OCI-LY7 (cell line): ENCODE data around the gene TFRC. TPM values are rescaled to one million over a fixed set of nuclear protein-coding genes. Genes with fewer than 3 reads are reported as not detected.

Experiments
- BruUV-seq: library from RNA; stranded (reverse); fragments of 400-500 nt; replicated peaks from 2 replicates; lab custom pipeline; 2021; lab: Mats Ljungman, UMichigan
- CTCF ChIA-PET: fragments of 300-600 bp; sonication (Branson Sonifier 250); formaldehyde crosslinking; loops from one replicate; lab custom pipeline; 2022; ENCODE audit warnings: antibody characterized with exemption; ENCODE audit not compliant: unreplicated experiment; lab: Charles Lee
- POLR2A ChIA-PET: fragments of 300-600 bp; sonication (Branson Sonifier 250); formaldehyde crosslinking; loops from one replicate; lab custom pipeline; 2022; ENCODE audit warnings: antibody characterized with exemption; lab: Charles Lee
- DNase-seq: peaks from one replicate; pipeline ENCODE4 v3.0.0-alpha.2; 2015; ENCODE audit warnings: low spot score
- H2AFZ ChIP-seq: fragments of 200-600 bp; sonication (generic), shearing (Covaris generic); 2 replicates; pipeline ENCODE4 v1.6.1; 2014; ENCODE audit warnings: mild to moderate bottlenecking, antibody characterized with exemption, low read length, moderate library complexity
- H3K27ac ChIP-seq: fragments of 200-600 bp; sonication (generic); 2 replicates; pipeline ENCODE4 v1.5.1; 2014; ENCODE audit warnings: mixed run types, low read depth, mild to moderate bottlenecking, moderate library complexity, low read length, inconsistent platforms; ENCODE audit not compliant: poor library complexity, severe bottlenecking
- H3K36me3 ChIP-seq: fragments of 200-600 bp; sonication (generic); 2 replicates; pipeline ENCODE4 v1.6.1; 2014; ENCODE audit warnings: mild to moderate bottlenecking, antibody characterized with exemption, low read length, moderate library complexity, mixed read lengths; ENCODE audit not compliant: insufficient read depth
- H3K4me1 ChIP-seq: fragments of 200-600 bp; sonication (generic); 2 replicates; pipeline ENCODE4 v1.5.1; 2014; ENCODE audit warnings: mild to moderate bottlenecking, low read length; ENCODE audit not compliant: insufficient read depth, poor library complexity, severe bottlenecking
- H3K4me2 ChIP-seq: fragments of 200-600 bp; sonication (generic); 2 replicates; pipeline ENCODE4 v1.6.1; 2014; ENCODE audit warnings: mild to moderate bottlenecking, low read length
- H3K4me3 ChIP-seq: fragments of 200-600 bp; sonication (generic); 2 replicates; pipeline ENCODE4 v1.5.1; 2014; ENCODE audit warnings: mild to moderate bottlenecking, low read depth, low read length; ENCODE audit not compliant: poor library complexity, severe bottlenecking
- H3K79me2 ChIP-seq: fragments of 200-600 bp; sonication (generic); 2 replicates; pipeline ENCODE4 v1.6.1; 2016; ENCODE audit warnings: low read depth, mild to moderate bottlenecking, low read length, moderate library complexity, mixed read lengths; ENCODE audit not compliant: insufficient read depth
- H3K9me2 ChIP-seq: fragments of 200-600 bp; sonication (generic); 2 replicates; pipeline ENCODE4 v1.6.1; 2016; ENCODE audit warnings: mild to moderate bottlenecking, low read length, mixed read lengths; ENCODE audit not compliant: insufficient read depth
- H3K9me3 ChIP-seq: fragments of 200-600 bp; sonication (generic); 2 replicates; pipeline ENCODE4 v1.6.1; 2014; ENCODE audit warnings: mild to moderate bottlenecking, mixed run types, low read length, mixed read lengths
- H4K20me1 ChIP-seq: fragments of 200-600 bp; sonication (generic); 2 replicates; pipeline ENCODE4 v1.6.1; 2014; ENCODE audit warnings: mild to moderate bottlenecking, antibody characterized with exemption, low read length, moderate library complexity, mixed read lengths; ENCODE audit not compliant: insufficient read depth
- CTCF ChIP-seq: fragments of 200-600 bp; sonication (generic); conservative IDR thresholded peaks from 2 replicates; pipeline ENCODE4 v1.5.1; 2014; ENCODE audit warnings: mild to moderate bottlenecking, antibody characterized with exemption, low read length, moderate library complexity, mixed read lengths
- EZH2phosphoT487 ChIP-seq: fragments of 200-600 bp; sonication (generic); IDR thresholded peaks from 2 replicates; pipeline ENCODE4 v1.6.1; 2018; ENCODE audit warnings: low read depth, borderline replicate concordance, mild to moderate bottlenecking, mixed run types, antibody characterized with exemption, low read length, moderate library complexity, mixed read lengths
- intact Hi-C: fragments of 100-400 bp; cut with micrococcal nuclease; formaldehyde crosslinking; loops from one replicate; pipeline ENCODE4 v1.10.0; 2022; ENCODE audit not compliant: unreplicated experiment
- total RNA-seq, 2 experiments: library from RNA; depleted of rRNA in 1 of 2; stranded (reverse); fragments of >200 nt in 1 of 2; shearing (Covaris generic) in 1 of 2; gene quantifications; 2 replicates each; pipeline ENCODE4 v1.2.3, GENCODE V29; 2014 to 2022

Gene TFRC
- total RNA-seq, 2 experiments from 2014 or later = 127 to 236 TPM

- ChIA-PET POLR2A (no interaction called here), CTCF (no interaction called here)
- Histone ChIP-seq H2AFZ (no peak overlapping the region), H3K4me2 (no peak overlapping the region), H4K20me1 (no peaks in the 10 kb centered on the region), H3K4me1 (no peaks in the 10 kb centered on the region), H3K36me3 (no peaks in the 10 kb centered on the region), H3K4me3 (no peak overlapping the region), H3K9me2 (no peaks in the 10 kb centered on the region), H3K9me3 (no peaks in the 10 kb centered on the region; the same call in 1 of the 2 replicates), H3K79me2 (no peaks in the 10 kb centered on the region), H3K27ac (no peak overlapping the region)
- DNase-seq = no peak
- intact Hi-C loops = no loop called here
- TF ChIP-seq CTCF (no peak), EZH2phosphoT487 (no peak)
- no TSS peak for BruUV-seq
Observed at GRCh38 chr3:196012941-196013476, 68.9 kb downstream of the TFRC start.

GRCh38 chr3:196012481-196012880 lies 69.4 kb downstream of the TFRC start:
- H4K20me1 ChIP-seq = no peaks in the 10 kb centered on the region
- no peak overlapping the region for H2AFZ ChIP-seq
- H3K4me3 ChIP-seq = no peak overlapping the region
- no peak overlapping the region for H3K4me2 ChIP-seq
- no peaks in the 10 kb centered on the region for H3K79me2 ChIP-seq
- H3K9me2 ChIP-seq = no peaks in the 10 kb centered on the region
- BruUV-seq = no TSS peak
- POLR2A ChIA-PET = no interaction called here
- intact Hi-C loops = no loop called here
- H3K27ac ChIP-seq = no peak overlapping the region
- no peak for TF ChIP-seq EZH2phosphoT487
- TF ChIP-seq CTCF = no peak
- no peaks in the 10 kb centered on the region; the same call in 1 of the 2 replicates for H3K9me3 ChIP-seq
- no peaks in the 10 kb centered on the region for H3K36me3 ChIP-seq
- CTCF ChIA-PET = no interaction called here
- no peak for DNase-seq
- H3K4me1 ChIP-seq = no peaks in the 10 kb centered on the region

GRCh38 chr3:196009456-196009855 lies 72.4 kb downstream of the TFRC start:
- no peak overlapping the region for H3K4me2 ChIP-seq
- H3K4me3 ChIP-seq = no peak overlapping the region
- no peaks in the 10 kb centered on the region for H4K20me1 ChIP-seq
- TF ChIP-seq CTCF = no peak
- no peak for TF ChIP-seq EZH2phosphoT487
- H3K36me3 ChIP-seq = no peaks in the 10 kb centered on the region
- DNase-seq = no peak
- H3K4me1 ChIP-seq = no peaks in the 10 kb centered on the region
- POLR2A ChIA-PET = interaction anchor here (0.7 kb wide), 1 partner anchor 177 kb away, joined by 3 read pairs; no protein-coding TSS in a partner anchor
- no peaks in the 10 kb centered on the region; the same call in 1 of the 2 replicates for H3K9me3 ChIP-seq
- no peaks in the 10 kb centered on the region for H3K79me2 ChIP-seq
- H3K9me2 ChIP-seq = no peaks in the 10 kb centered on the region
- H2AFZ ChIP-seq = no peak overlapping the region
- H3K27ac ChIP-seq = no peak overlapping the region
- CTCF ChIA-PET = no interaction called here
- BruUV-seq = no TSS peak
- intact Hi-C loops = no loop called here
